HG02798 (cell line): Measurements from ENCODE around the gene THEM4.

Experiments
- ATAC-seq: cut with Tn5 transposase; IDR thresholded peaks from one replicate; pipeline ENCODE4 v1.9.1; 2021; ENCODE audit warnings: mild to moderate bottlenecking; ENCODE audit not compliant: unreplicated experiment, poor library complexity

The THEM4 gene

GRCh38 chr1:151909167-151910149 is at the start of gene THEM4:
TSS of gene THEM4 (minus strand) at chr1:151909511. CDS start at chr1:151909458, 53 bp downstream.
- ATAC-seq, result peak; percentile 99

- no peak for ATAC-seq
Observed at GRCh38 chr1:151958959-151959358, 49.6 kb upstream of the THEM4 start.

- ATAC-seq, result no peak
Observed at GRCh38 chr1:151956957-151957497, 47.7 kb upstream of the THEM4 start.

DNA sequence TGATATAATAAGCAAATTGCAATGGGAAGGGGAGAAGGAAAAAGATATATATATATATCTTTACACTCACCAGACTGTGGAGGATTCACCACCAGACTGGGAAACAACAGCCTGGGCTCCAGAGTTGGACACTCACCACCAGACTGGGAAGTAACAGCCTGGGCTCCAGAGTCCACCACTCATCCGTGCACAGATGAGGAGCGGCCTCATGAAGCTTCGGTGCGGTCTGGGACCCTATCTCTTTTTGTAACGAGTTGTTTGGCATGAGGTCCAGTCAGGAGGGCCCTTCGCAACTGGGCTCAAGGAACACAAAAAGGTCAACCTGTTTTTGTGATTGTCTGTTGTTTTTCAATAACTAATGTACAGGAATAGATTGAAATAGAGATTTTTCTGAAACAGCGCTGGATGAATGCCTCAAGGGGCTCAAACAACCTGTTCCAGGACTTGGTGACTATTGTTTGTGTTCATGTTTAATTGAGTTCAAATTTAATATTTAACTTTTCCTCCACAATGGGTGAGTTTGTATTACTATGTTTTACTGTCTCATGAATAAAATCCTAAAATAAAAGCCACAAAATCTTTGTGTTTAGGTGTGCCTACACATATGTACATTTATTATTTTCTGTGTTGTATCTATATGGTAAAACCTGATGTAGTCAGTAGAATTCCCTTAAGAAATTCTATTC is 44.2 kb upstream of the THEM4 start:
- no peak for ATAC-seq

DNA sequence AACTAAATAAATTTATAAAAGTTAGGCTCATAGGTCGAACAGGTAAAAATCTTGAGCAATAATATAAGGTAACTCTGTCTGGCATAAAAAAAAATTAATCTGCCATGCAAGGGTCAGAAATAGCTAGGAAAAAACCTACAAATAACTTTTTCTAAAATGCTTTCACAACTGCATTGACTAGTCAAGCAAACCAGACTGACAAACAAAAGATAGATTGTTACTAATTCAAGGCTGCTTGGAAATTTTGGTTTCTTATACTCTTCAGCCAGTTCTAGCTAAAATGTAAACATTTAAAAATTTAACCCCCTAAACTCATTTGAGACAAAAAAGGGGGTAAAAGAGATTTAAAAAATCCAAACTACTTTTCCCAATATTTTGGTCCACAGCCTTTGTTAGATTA is 43.5 kb upstream of the THEM4 start:
- no peak for ATAC-seq

GRCh38 chr1:151949371-151950193 is 40.3 kb upstream of the THEM4 start:
- no peak for ATAC-seq

DNA sequence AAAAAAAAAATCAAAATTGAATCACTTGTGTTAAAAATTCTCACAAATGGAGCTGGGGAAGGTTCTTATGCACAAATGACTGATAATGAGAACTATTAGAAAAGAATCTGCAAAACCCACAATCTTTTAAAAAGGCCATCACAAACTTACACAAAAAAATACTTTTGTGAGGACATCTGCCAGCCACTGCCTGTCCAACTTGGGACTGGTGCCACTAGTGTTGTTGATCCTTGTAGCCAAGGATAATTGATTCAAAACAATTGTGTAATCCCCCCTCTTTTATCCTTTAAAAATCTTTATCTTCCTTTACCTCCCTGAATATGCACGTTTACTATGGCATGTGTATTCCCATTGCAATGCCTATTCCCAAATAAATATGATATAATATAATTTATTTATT is 39.2 kb upstream of the THEM4 start:
- no peak for ATAC-seq

DNA sequence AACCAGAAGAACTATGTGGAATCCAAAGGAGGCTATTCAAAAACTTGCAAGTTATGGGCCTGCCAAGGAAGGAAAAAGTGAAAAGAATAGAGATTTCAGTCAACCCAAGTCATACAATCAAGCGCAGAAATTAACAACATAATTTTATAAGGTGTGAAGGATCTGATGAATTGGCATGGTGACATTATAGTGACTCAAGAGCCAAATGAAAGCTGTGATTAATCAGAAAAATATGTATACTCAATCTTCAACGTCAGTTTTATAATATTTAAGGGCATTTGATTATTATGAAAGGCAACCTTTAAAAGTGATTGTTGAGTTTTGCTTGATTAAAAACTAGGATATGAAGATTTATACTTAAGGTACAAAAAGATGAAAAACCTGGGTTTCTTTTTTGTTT is 37.8 kb upstream of the THEM4 start:
- ATAC-seq, result no peak

- no peak for ATAC-seq
Observed at GRCh38 chr1:151945725-151946722, 36.7 kb upstream of the THEM4 start.

DNA sequence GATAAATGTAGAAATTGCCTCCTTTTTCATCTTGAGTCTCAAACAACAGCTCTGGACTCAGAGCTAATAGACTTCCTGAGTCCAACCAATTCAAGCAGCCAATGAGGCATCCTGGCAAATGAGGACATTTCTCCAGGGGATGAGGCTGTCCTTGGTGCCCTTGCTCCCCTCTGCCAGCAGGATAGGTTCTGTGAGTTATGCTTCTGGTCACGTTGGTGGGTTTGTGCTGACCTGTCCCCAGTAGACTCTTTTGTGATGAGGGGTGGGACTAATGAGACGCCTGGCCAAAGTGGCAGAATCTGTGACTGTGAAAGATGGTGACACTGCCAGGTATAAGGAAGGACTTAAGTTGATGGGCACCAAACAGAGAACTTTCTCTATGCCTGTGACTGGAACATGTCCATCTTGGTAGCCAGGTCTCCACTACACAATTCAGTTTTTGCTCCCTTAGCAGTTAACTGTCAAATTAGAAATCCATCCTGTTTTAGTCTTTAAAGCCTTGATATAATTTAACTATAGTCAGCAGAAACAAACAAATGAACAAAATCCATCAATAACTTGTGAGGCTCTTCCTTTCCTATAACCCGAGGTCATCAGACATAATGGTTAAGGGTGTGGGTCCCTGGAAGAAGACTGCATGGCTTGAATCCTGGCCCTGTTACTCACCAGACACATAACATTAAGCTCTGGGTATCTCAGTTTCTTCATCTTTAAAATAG is 35.7 kb upstream of the THEM4 start:
- no peak for ATAC-seq

GRCh38 chr1:151944126-151944856 is 35.0 kb upstream of the THEM4 start:
- no peak for ATAC-seq

DNA sequence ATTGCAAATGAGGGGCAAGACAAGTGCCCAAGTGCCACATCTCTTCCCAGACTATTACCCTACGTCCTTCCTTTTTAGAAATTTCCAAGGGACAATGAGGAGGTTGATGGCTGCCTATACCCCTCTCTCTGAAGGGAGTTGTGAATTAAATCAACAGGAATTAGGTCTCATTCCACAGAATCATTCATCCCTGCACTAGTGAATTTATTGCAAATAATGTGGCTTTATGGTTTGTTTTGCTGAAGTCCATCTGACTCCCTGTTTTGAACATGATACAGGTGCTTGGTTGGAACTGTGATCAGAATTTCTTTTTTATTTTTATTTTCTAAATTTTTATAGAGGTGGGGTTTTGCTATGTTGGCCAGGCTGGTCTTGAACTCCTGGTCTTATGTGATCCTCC is 34.3 kb upstream of the THEM4 start:
- ATAC-seq, result no peak

- ATAC-seq, result no peak
Observed at GRCh38 chr1:151942882-151943281, 33.6 kb upstream of the THEM4 start.

GRCh38 chr1:151940541-151940940 is 31.2 kb upstream of the THEM4 start:
- no peak for ATAC-seq

DNA sequence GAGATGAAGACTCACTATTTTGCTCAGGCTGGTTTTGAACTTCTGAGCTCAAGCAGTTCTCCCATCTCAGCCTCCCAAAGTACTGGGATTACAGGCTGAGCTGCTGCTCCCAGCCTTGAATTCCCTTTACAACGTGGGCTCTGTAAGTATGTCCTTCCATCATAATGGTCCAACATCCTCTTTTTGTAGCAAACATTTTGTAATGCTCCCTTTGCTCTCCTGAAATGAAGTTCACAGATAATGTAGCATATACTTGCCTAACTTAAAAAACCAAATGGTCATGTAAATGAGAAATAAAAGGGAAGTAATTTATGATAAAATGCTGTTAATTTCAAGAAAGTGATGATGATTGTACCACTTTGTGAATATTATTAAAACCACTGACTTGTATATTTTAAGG is 30.5 kb upstream of the THEM4 start:
- no peak for ATAC-seq

GRCh38 chr1:151939141-151939540 is 29.8 kb upstream of the THEM4 start:
- no peak for ATAC-seq

DNA sequence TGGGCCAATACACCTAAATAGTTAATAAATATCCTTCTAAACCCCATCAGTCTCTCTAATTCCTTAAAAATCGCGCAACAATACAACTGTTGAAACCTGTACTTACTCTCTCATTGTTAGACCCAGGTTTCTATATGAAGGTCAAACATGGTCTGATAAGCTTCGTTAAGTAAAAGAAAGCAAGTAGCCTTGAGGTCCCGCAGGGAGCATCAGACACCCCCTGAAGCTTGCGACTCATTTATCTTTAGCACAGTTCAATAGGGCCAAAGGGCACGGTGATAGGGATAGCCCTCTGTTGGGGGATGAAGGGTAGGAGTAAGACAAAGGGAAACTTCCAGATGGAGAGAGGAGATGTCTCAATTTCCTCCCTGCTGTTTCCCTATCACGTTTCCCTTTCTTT is 27.3 kb upstream of the THEM4 start:
- no peak for ATAC-seq
